Superior temporal gyrus (tissue), 1 donor: ENCODE measurements around the gene APBB1.

Experiments used
- DNase-seq: peaks from one replicate; pipeline ENCODE4 v3.0.0-alpha.2; 2016; ENCODE audit errors: extremely low spot score

The APBB1 gene

GRCh38 chr11:6419009-6419631 is at the start of gene APBB1:
Gene APBB1 (minus strand): TSS chr11:6419094. CDS start chr11:6411347, 7,747 bp downstream.
- peak; percentile 77 for DNase-seq

- no peak for DNase-seq
These were observed 40.2 kb upstream of the APBB1 start for GRCh38 chr11:6459099-6459450.

GRCh38 chr11:6458352-6459098 is 39.6 kb upstream of the APBB1 start:
- DNase-seq = no peak

GRCh38 chr11:6457581-6458320 is 38.9 kb upstream of the APBB1 start:
- DNase-seq = no peak

- DNase-seq = no peak
These were observed 37.6 kb upstream of the APBB1 start for GRCh38 chr11:6456361-6457073.

- DNase-seq = no peak
These were observed 36.2 kb upstream of the APBB1 start for GRCh38 chr11:6455070-6455469.

- DNase-seq = no peak
These were observed 34.3 kb upstream of the APBB1 start for GRCh38 chr11:6453152-6453551.

GRCh38 chr11:6452219-6452618 is 33.3 kb upstream of the APBB1 start:
- no peak for DNase-seq

GRCh38 chr11:6448574-6448973 is 29.7 kb upstream of the APBB1 start:
- no peak for DNase-seq

- DNase-seq = peak; percentile 88
These were observed 24.5 kb upstream of the APBB1 start for GRCh38 chr11:6443269-6444003.

- no peak for DNase-seq
These were observed 23.5 kb upstream of the APBB1 start for GRCh38 chr11:6442441-6442840.

- DNase-seq = no peak
These were observed 22.0 kb upstream of the APBB1 start, which contains the start of gene HPX for GRCh38 chr11:6440906-6441358. Gene HPX (minus strand): TSS chr11:6440987. CDS start chr11:6440963, 24 bp downstream.

- DNase-seq = peak; percentile 83
These were observed 20.2 kb upstream of the APBB1 start for GRCh38 chr11:6438979-6439571.

GRCh38 chr11:6437993-6438392 is 19.1 kb upstream of the APBB1 start:
- DNase-seq = no peak

GRCh38 chr11:6437423-6437822 is 18.5 kb upstream of the APBB1 start:
- no peak for DNase-seq

GRCh38 chr11:6433998-6434660 is 15.2 kb upstream of the APBB1 start:
- DNase-seq = no peak

GRCh38 chr11:6431861-6432260 is 13.0 kb upstream of the APBB1 start:
- DNase-seq = no peak

- no peak for DNase-seq
These were observed 8.6 kb upstream of the APBB1 start for GRCh38 chr11:6427516-6427915.

GRCh38 chr11:6420677-6421076 is 1.8 kb upstream of the APBB1 start:
- no peak for DNase-seq

GRCh38 chr11:6418557-6419008 is 311 bp downstream of the APBB1 start:
- DNase-seq = no peak
